HL-60 (cell line): ENCODE data around the gene NOC4L.

Source experiments
- GABPA ChIP-seq: IDR thresholded peaks from 2 replicates; pipeline ENCODE4 v1.6.1; 2012; ENCODE audit warnings: low read depth
- TF ChIP-seq, protein P1 (sequence below): IDR thresholded peaks from one replicate; pipeline ENCODE4 v1.5.1; 2011; ENCODE audit warnings: low read length, control low read depth, inconsistent platforms; ENCODE audit not compliant: insufficient read depth

DNA sequence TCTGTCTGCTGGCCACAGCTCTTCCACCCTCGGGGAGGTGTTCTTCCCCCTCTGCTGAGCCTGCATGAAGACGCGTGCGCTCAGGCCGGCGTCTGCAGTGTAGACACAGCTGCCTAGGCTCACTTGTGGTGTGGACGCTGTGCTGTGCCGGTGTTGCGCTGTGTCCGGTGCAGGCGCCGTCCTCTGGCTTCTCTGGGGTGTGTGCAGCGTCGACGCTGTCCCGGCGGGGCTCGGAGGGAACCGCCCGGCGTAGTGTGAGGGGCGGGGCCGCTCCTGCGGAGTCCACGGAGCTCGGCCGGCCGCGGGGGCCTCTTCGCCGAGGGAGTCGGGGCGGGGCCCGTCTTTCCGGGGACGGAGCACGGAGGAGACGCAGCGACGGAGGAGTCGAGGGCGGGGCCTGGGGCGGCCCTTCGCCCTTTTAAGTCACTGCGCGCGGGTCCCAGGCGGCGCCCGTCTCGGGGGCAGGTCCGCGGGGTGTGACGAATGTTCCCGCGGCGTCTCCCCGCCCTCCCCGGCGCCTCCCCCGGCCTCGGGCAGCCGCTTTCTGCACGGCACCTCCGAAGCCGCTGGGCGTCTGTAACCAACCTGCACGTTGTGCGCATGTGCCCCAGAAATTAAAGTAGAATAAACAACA is 45.2 kb downstream of the NOC4L start:
- TF ChIP-seq, protein P1, sequence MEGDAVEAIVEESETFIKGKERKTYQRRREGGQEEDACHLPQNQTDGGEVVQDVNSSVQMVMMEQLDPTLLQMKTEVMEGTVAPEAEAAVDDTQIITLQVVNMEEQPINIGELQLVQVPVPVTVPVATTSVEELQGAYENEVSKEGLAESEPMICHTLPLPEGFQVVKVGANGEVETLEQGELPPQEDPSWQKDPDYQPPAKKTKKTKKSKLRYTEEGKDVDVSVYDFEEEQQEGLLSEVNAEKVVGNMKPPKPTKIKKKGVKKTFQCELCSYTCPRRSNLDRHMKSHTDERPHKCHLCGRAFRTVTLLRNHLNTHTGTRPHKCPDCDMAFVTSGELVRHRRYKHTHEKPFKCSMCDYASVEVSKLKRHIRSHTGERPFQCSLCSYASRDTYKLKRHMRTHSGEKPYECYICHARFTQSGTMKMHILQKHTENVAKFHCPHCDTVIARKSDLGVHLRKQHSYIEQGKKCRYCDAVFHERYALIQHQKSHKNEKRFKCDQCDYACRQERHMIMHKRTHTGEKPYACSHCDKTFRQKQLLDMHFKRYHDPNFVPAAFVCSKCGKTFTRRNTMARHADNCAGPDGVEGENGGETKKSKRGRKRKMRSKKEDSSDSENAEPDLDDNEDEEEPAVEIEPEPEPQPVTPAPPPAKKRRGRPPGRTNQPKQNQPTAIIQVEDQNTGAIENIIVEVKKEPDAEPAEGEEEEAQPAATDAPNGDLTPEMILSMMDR = no peak
- TF ChIP-seq GABPA = no peak
